Ishikawa (cell line): ENCODE measurements around the gene RAB31.

Source experiments
- CEBPB ChIP-seq: IDR thresholded peaks from 2 replicates; pipeline ENCODE4 v1.6.1; 2012
- CREB1 ChIP-seq: IDR thresholded peaks from 2 replicates; pipeline ENCODE4 v1.6.1; 2012; ENCODE audit warnings: low read depth
- EGR1 ChIP-seq: IDR thresholded peaks from 2 replicates; pipeline ENCODE4 v1.6.1; 2012
- EP300 ChIP-seq: IDR thresholded peaks from 2 replicates; pipeline ENCODE4 v1.6.1; 2012; ENCODE audit warnings: borderline replicate concordance
- FOXM1 ChIP-seq: IDR thresholded peaks from 2 replicates; pipeline ENCODE4 v1.6.1; 2012; ENCODE audit warnings: low read depth, borderline replicate concordance
- MAX ChIP-seq: IDR thresholded peaks from 2 replicates; pipeline ENCODE4 v1.6.1; 2012
- NFIC ChIP-seq: IDR thresholded peaks from 2 replicates; pipeline ENCODE4 v1.6.1; 2012
- RAD21 ChIP-seq: IDR thresholded peaks from 2 replicates; pipeline ENCODE4 v1.6.1; 2012; ENCODE audit warnings: low read depth
- REST ChIP-seq: IDR thresholded peaks from 2 replicates; pipeline ENCODE4 v1.6.1; 2012; ENCODE audit warnings: low read depth, mild to moderate bottlenecking
- TAF1 ChIP-seq: IDR thresholded peaks from 2 replicates; pipeline ENCODE4 v1.6.1; 2012; ENCODE audit warnings: low read depth, mild to moderate bottlenecking
- TCF12 ChIP-seq: IDR thresholded peaks from 2 replicates; pipeline ENCODE4 v1.6.1; 2012; ENCODE audit warnings: low read depth
- TEAD4 ChIP-seq: IDR thresholded peaks from 2 replicates; pipeline ENCODE4 v1.6.1; 2012
- USF1 ChIP-seq: IDR thresholded peaks from 2 replicates; pipeline ENCODE4 v1.6.1; 2012
- YY1 ChIP-seq: IDR thresholded peaks from 2 replicates; pipeline ENCODE4 v1.6.1; 2012; ENCODE audit warnings: low read depth
- ZBTB7A ChIP-seq: IDR thresholded peaks from 2 replicates; pipeline ENCODE4 v1.6.1; 2012; ENCODE audit warnings: low read depth

RAB31 gene

GRCh38 chr18:9731380-9731779 is 23.3 kb downstream of the RAB31 start:
- TF ChIP-seq MAX (no peak), EGR1 (no peak), CREB1 (no peak), REST (no peak), RAD21 (no peak), USF1 (no peak), CEBPB (no peak), TEAD4 (no peak), ZBTB7A (no peak), TAF1 (no peak), EP300 (no peak), TCF12 (no peak), FOXM1 (no peak)

GRCh38 chr18:9732031-9732430 is 23.9 kb downstream of the RAB31 start:
- TF ChIP-seq FOXM1: no peak
- no peak for TF ChIP-seq CEBPB
- no peak for TF ChIP-seq EGR1
- TF ChIP-seq ZBTB7A: no peak
- no peak for TF ChIP-seq EP300
- TF ChIP-seq NFIC: no peak

GRCh38 chr18:9734189-9734588 is 26.1 kb downstream of the RAB31 start:
- TF ChIP-seq MAX (no peak), YY1 (no peak), NFIC (no peak), TCF12 (no peak), TAF1 (no peak), CEBPB (peak; percentile 79)

- TF ChIP-seq FOXM1 (no peak), ZBTB7A (no peak), EGR1 (no peak)
Observed at GRCh38 chr18:9735238-9735637, 27.1 kb downstream of the RAB31 start.

- TF ChIP-seq MAX (no peak), CEBPB (no peak), TEAD4 (no peak), REST (no peak), EP300 (no peak), TCF12 (no peak), USF1 (no peak), TAF1 (no peak), NFIC (no peak), EGR1 (no peak), CREB1 (no peak), ZBTB7A (no peak), YY1 (no peak), RAD21 (no peak), FOXM1 (no peak)
Observed at GRCh38 chr18:9735879-9736278, 27.8 kb downstream of the RAB31 start.

GRCh38 chr18:9736286-9736835 is 28.3 kb downstream of the RAB31 start:
- no peak for TF ChIP-seq MAX
